Measurements from ENCODE around the gene GASK1A.

The GASK1A gene

DNA sequence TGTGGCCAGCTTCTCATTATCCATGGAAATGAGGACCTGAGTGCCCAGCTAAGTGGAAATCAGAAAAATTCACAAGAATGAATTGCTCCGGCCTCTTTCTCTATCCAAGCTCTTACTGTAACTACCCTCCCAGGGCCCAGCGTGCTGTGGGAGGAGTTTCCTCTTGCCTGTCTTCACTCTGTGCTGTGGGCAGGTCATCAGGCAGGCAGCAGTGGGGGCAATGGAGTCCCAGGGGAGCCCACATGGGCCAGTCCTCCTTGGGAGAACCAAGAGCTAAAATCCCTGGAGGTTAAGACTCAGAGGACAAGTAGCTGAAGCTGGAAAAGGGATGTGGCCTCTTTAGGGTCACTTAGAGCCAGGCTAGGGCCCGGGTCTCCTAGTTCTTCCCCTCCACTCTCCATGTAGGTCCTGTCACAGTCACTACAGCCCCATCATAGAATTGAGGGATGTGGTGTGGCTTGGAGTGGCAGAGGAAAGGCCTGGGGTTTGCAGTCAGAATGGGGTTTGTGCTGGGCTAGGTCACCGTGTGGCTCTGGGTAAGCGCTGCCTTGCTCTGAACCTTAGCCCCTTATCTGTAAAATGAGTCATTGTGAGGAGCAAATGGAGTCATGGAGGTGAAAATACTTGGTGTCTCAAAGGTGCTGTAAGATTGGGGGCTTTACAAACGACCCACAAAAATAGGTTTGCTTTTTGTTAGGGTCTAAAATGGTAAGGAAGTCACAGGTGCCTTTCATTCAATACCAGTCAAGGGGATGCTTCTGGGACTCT lies 3.7 kb downstream of the GASK1A start:
- DNase-seq (ENCODE audit: low read depth, low spot score), result no peak

DNA sequence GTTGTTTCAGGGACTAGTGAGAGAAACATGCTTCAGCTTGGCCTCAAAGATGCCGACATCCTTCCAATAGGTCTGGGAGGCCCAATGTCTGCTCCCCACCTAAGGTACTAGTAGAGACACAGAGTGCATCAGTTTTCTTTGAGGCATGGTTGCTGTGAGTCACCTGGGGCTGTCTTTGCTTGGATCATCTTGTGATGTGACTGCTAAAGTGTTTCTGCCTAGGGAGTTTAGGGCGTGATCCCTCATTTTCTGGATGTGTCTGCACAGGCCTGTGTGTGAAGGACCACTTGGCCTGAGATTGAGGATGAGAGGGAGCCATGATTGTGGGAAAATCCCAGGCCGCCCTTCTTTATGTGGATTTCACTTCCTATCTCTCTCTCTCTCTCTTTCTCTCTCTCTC lies 4.8 kb downstream of the GASK1A start:
- DNase-seq (ENCODE audit: low read depth, low spot score), result no peak

DNA sequence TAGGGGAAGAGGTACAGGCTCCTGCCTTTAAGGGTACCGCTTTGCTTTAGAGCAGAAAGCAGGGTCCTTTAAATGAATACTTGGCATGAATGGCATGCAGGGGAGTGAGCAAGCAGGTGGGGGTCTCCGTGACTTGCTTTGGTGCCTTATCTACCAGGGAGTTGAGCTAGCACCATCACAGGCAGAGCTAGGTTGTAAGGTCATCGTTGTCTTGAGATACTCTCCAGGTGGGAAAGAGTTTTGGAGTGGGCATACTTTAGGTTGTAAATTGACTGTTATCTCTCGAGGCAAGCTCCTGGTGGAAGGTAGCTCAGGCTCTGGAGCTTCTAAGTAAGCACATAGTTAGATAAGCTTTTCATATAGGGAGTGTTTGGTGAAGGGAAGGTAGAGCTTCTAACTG lies 5.6 kb downstream of the GASK1A start:
- DNase-seq (ENCODE audit: low read depth, low spot score), result no peak

DNA sequence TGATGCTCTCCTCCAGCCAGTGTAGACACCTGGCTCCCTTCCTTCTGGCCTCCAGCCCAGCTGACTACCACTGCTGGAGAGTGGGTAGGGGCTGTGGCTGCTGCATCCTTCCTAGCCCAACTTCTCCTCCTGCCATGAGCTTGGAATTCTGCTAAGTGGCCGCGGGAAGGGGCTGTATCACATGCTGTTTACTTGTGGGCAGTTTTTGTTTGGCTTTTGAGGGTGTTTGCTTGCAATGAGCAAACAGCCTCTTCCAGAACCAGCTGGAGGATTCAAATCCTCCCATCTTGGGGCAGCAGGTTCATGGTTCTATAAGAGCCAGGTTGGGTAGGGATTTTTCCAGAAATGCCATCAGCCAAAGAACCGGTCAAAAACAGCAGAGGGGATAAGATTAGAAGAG lies 9.0 kb downstream of the GASK1A start:
- no peak for DNase-seq (ENCODE audit: low read depth, low spot score)

DNA sequence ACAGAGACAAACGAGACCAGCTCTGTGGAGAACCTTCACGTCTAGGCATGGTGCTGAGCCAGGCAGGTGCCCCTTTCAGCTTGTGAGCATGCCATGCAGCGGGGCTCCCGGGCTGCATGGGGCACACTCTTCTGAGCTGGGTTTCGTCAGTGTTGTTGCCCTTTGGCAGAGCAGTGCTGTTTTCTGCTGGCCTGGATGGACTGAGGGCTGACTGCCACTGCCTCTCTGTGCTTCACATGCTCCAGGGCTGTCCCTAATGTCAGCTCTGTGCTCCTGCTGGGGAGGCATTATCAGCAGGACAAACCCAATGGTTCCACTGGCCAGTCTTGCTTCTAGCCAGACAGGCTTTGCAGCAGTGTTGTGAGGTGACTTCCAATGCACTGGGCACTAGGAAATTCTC lies 9.5 kb downstream of the GASK1A start:
- DNase-seq (ENCODE audit: low read depth, low spot score), result no peak

DNA sequence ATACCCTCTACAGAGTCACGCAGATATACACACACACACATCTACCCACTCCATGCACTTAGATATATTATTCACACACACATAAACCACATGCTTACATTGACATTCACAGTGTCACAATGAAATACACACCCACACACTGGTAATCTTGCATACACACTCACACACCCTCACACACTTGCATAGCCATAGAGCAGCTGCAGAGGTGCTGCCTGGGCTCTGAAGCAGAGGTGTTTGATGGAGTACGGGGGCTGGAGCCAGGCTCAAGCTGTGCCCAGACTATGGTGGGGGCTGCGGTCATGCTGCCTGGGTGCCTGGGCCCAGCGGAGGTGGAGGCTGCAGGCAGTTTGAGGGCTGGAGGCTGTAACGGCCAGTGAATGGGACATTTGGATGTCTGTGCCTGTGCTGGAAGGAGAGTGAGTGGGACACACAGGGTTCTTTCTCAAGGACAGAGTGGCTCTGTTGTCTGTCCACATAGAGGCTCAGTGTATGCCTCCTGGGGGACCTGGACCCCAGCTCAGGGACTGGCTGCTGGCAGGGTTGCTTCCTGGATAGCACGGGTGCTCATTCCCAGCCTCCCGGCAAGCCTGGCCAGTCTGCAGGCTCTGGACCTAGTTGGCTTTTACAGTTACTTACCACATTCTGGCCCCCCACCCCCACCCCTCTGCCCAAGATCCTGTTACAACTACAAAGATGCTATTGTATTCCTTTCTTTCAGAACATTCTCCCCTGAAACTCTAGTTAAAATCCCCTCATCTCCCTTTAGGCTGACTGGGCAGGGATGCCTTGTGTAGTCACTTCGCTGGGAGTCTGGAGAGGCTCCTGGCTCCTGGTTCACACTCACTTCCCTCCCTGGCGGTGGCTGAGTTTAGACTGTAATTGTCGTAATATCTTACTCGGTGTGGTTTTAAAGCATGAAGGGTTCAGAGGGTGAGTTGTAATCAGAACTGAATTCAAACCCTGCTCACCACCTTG lies 12.5 kb downstream of the GASK1A start:
- no peak for DNase-seq (ENCODE audit: low read depth, low spot score)

DNA sequence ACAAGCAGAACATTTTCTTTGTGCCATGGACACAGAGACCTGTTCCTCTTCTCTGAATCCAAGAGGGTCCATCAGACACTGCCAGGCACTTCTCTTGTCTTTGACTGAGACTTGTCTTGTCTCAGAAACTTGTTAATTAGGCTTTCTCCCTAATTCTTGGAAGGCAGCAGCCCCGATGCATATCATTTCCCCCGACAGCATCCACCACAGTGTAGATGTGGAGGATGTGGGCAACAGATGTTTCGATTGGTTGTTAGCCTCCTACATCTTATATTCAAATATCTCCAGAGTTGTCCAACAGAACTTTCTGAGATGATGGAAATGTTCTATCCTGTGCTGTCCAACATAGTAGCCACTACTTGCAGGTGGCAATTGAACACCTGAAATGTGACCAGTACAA lies 15.5 kb downstream of the GASK1A start:
- DNase-seq (ENCODE audit: low read depth, low spot score), result no peak

DNA sequence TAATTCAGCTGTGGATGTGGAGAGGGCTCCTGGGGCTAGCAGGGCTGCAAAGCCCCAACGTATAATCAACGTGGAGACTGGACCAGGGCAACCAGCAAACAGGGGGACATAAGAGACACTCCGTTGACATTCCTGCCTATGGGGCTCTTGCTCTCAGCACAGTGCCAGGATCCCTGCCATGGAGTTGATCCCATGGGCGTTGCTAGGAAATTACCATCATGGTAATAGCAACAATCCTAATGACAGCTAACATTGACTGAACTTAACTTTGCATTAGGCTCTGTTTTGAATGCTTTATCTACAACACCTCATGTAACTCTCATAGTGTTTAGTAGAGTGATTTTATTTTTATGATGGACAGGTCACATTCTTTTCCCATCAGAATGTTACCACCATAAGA lies 16.9 kb downstream of the GASK1A start:
- DNase-seq (ENCODE audit: low read depth, low spot score), result no peak

DNA sequence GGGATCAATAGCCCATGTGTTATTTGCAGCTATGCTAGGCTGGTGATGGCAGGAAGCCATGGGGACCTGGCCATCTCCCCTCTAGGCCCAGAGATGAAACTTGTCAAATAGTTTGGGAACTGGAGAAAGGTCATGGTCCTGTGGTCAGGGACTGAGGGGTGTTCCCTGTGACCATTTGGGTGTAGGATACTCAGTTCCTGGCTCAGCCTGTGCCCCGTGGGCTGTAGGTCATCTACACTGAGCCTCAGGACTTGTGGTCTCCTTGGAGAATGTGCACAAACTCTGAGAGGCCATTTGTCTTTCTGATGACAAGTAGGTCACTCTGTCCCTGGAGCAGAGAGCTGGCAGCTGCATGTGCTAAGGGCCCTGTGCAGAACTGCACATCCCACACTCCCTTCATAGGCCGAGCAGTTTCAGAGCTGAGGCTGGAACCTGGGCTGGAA lies 17.5 kb downstream of the GASK1A start:
- DNase-seq (ENCODE audit: low read depth, low spot score), result no peak

DNA sequence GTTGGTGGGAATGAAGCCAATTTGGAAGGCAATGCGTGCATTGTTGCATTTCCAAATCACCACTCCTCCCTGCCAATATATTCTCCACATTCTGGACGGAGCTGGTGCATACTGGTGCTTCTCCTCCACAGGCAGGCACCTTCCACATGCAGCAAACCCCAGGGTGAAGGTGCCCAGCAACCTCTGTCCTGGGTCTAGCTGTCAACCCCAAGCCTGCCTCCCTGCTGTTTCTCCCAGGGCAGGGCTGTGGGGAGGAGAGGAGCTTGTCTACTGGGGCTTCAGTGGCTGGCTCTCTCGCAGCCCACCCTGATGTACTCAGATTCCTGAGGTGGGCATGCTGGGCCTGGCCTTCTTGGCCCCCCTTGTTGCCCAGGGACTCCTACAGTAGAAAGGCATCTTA lies 20.1 kb downstream of the GASK1A start:
- no peak for DNase-seq (ENCODE audit: low read depth, low spot score)

DNA sequence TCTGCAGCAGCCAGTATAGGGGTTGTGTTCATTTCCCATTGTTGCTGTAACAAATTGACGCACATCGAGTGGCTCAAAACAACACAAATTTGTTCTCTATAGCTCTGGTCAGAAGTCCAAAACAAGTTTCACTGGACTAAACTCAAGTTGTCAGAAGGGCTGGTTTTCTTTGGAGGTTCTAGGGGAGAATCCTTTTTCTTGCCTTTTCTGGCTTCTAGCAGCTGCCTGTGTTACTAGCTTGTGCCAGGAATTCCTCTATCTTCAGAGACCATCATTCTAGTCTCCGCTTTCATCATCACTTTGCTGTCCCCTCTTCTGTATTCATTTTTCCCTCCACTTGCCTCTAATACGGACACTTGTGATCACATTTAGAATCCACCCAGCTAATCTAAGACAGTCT lies 20.5 kb downstream of the GASK1A start:
- no peak for DNase-seq (ENCODE audit: low read depth, low spot score)

DNA sequence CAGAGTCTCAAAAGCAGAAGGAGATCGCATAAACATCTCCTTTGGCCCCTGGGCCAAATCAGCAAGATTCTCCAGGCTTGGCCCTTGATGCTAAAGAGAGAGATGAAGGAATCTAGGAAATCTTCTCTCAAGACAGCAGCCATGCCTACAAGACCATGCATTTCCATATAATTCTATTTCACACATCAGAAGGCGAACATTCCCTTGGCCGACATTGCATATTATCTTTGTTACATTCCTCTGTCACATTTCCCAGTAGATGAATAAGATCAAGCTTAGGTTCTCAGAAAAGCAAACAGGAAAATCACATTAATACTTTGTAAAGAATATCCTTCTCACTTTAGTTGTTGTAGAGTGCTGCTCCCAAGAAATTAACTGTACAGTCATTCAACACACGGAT lies 21.3 kb downstream of the GASK1A start:
- no peak for DNase-seq (ENCODE audit: low read depth, low spot score)

DNA sequence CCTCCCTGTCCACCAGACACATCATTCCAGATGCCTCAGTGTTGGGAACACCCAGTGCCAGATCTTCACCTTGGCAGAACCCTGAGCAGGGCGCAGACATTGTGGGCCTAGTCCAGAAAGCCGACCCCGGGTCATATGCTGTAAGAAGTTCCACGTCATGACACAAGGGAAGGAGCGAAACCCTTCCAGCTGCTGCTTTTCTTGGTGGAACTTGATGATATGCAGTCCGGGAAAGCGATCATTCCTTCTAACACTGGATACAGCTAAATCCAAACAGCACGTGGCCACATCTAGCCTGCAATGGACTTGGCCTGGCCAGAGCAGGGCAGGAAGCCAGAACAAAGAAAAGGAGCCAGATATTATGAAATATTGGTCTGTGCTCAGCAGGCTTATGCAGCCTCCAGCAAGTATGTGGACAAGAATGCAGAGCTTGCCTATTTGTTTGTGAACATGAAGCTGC lies 22.0 kb downstream of the GASK1A start:
- no peak for DNase-seq (ENCODE audit: low read depth, low spot score)

DNA sequence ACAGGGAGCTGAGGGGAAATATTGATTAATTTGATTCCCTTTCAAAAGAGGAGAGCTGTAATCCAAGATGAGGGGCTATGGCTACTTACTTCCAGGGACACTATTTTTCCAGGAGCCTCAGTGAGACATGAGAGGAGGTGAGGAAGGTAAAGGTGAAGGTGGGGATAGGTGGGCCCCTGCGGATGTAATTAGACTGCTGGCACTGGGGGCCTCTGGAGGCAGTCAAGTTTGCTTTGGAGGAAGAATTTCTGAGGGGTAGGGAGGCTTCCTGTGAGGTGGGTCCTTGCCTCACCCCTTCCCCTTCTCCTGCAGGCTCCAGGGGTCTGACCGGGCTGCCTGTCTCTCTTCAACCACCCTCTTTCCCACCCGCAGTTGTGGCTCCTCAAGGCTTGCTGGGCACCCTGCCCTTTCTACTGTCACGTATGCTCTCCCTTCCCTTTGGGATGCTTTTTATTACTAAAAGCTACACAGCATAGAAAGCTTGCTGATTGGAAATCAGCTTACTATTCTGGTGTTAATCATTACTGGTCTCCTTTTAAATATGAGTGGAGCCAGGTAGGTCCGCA lies 22.5 kb downstream of the GASK1A start:
- DNase-seq (ENCODE audit: low read depth, low spot score), result no peak

DNA sequence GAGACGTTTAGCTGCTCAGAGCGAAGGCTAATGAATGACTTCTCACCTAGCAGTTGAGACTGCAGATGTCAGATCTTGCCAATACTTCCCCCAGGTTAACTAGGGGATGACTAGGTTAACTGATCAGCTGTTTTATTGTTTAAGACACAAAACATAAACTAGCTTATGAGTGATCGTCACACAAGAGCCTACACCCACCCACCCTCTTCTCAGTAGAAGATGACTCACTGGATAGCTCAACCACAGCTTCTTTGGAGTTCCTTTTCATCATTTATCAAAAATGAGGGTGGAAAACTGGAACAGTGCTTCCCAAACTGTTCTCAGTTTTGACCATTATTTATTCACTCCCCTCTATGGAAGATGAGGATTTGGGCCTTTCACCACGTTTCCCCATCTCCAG lies 25.2 kb downstream of the GASK1A start:
- no peak for DNase-seq (ENCODE audit: low read depth, low spot score)

DNA sequence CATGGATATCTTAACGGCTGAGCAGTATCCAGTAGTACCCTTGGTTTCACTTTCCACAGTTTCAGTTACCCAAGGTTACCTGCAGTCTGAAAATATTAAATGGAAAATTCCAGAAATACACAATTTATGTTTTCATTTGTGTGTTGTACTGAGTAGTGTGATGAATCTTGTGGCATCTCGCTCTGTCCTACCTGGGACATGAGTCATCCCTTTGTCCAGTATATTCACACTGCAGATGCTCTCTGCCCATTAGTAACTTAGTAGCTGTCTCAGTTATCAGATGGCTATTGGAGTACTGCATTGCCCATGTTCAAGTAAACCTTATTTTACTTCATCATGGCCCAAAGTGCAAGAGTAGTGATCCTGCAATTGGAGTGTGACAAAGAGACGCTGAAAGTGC lies 26.1 kb downstream of the GASK1A start:
- DNase-seq (ENCODE audit: low read depth, low spot score), result no peak

DNA sequence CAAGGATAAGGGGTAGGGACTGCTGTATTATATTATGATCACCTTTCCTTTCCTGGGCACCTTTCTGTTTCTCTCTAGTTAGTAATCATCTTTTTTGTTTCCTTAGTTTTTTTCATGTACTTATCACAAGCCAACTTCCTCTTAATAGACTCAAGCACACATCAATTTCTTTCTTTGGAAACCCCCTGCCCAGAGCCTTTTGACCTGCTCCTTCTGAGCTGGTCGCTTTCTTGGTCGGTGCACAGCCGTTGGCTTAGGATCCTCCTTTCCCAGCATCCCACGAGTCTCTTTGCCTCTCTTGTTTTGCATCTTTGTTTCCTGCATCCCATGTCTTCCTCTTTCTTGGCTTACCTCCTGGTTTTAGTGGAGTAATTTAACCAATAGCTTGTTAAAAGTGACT lies 26.9 kb downstream of the GASK1A start:
- no peak for DNase-seq (ENCODE audit: low read depth, low spot score)

DNA sequence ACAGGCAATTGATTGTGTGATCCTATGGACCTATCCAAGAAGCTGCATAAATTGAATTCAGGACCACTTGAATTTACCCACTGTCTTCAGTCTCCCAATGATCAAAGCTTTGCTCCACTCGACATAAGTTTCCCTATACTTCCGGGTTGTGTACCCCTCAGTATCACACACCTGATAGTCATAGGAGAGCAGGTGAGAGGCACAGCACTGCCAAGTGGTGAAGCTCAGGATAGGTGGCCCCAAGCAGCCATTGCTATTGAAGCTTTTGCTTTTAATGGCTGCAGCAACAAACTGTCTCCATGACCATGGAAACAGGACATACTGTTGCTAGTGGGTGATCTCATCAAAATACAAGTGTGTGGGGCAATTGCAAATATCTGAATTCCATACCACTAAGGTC lies 27.7 kb downstream of the GASK1A start:
- DNase-seq (ENCODE audit: low read depth, low spot score), result no peak

DNA sequence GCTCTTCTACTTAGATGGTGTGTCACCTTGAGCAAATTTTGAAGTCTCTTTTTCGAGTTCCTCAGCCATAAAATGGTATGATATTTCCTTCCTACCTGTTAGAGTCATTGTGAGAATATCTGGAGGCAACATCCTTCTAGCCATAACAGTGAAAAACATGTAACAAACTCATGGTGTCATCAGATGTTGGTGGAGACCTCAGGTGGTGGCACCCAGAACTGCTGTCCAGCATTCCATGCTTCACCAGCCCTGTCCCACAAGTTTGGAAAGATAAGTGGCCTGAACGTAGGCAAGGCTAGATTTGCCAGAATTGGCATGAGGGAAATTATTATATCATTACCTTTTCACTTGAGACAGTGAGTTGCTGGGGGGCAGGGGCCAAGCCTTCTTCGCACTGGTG lies 30.4 kb downstream of the GASK1A start:
- no peak for DNase-seq (ENCODE audit: low read depth, low spot score)

DNA sequence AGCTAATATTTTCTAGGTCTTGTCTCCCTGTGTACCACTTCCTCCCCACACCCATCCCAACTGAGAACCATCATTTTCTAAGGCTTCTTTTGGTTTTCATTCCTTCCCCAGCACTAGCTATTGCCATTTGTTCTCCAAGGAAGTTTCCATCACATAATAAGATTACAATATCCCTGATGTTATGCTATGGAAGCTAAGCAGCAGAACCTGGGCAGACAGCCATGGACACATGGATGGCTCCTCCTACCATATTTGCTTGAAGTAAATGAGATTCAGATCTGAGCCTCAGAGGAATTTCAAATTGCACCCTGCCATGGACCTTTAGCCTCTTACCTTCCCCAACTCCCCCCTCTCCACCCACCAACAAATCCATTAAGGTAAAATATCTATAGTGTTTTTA lies 31.5 kb downstream of the GASK1A start:
- DNase-seq (ENCODE audit: low read depth, low spot score), result no peak

DNA sequence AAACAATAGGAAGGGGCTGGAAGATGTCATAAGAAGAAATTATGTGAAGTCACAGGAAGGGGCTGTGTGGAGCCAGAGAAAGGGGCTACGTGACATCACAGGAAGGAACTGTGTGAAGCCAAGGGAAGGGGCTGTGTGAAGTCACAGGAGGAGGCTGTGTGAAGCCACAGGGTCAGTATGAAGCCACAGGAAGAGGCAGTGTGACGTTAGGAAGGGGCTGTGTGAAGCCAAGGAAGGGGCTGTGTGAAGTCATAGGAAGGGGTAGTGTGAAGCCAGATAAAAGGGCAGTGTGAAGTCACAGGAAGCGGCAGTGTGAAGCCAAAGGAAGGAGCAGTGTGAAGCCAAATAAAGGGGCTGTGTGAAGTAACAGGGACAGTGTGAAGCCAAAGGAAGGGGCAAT lies 32.5 kb downstream of the GASK1A start:
- DNase-seq (ENCODE audit: low read depth, low spot score), result no peak

DNA sequence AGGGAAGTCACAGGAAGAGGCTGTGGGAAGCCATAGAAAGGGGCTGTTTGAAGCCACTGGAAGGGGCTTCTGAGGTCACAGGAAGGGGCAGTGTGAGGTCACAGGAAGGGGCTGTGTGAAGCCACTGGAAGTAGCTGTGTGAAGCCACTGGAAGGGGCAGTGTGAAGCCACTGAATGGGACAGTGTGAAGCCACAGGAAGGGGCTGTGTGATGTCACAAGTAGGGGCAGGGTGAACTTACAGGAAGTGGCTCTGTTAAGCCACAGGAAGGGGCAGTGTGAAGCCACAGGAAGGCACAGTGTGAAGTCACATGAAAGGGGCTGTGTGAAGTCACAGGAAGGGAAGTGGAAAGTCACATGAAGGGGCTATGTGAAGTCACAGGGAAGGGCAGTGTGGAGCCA lies 33.1 kb downstream of the GASK1A start:
- no peak for DNase-seq (ENCODE audit: low read depth, low spot score)

Measured in activated naive CD8-positive, alpha-beta T cell treated with anti-CD3 and anti-CD28 coated beads, Interleukin-2, amount 50 U/mL, for 16 hours (primary cell).